CD4-positive, alpha-beta T cell treated with Interferon alpha-2 for 1 hour (primary cell): Measurements from ENCODE around the gene CDA.

Experiments used
- DNase-seq, 2 donors: peaks; one replicate each; pipeline ENCODE4 v3.0.0-alpha.2; 2020 to 2022

CDA gene

DNA sequence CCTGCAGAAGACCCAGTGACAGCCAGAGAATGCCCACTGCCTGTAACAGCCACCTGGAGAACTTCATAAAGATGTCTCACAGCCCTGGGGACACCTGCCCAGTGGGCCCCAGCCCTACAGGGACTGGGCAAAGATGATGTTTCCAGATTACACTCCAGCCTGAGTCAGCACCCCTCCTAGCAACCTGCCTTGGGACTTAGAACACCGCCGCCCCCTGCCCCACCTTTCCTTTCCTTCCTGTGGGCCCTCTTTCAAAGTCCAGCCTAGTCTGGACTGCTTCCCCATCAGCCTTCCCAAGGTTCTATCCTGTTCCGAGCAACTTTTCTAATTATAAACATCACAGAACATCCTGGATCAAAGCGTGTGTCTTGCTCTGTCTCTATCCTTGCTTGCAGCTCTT is 29.7 kb downstream of the CDA start:
- no peak for DNase-seq

DNA sequence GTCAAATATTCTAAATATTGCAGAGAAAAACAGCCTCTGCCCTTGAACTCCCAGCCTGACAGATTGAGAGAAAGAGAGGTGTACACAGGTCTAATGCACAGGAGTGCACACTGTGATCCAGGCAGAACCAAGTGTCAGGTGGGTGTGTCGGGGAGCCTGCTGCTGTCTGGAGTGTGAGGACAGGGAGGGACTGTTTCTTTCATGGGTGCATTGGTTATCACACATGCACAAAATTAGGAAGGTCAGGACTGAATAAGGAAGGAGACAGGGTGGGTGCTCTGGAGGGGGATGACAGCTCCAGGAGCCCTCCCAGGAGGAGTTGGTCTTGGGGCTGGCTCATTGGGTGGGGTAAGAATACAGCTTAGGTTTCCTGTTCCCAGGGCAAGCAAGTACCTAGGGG is 31.1 kb downstream of the CDA start:
- DNase-seq = no peak

DNA sequence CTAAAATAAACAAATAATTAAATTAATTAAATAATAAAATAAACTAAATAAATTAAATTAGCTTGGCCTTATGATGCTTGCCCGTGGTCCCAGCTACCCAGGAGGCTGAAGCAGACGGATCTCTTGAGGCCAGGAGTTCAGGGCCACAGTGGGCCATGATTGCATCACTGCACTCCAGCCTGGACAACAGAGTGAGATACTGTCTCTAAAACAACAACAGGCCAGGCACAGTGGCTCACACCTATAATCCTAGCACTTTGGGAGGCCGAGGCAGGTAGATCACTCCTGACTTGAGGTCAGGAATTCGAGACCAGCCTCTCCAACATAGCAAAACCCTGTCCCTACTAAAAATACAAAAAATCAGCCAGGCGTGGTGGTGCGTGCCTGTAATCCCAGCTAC is 32.1 kb downstream of the CDA start:
- DNase-seq = no peak

DNA sequence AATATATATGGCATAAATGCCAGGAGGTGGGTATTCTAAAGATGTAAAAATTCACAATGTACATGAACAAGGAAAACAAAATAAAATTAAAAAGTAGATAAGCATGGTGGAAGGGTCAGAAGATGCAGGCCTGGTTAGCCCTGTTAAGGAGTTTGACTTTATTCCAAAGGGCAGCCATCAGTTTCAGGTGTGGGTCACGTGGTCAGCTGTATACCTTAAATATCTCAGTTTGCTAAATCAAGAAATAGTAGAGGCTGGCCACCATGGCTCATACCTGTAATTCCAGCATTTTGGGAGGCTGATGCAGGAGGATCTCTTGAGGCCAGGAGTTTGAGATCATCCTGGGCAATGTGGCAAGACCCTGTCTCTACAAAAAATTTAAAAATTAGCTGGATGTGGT is 35.8 kb downstream of the CDA start:
- DNase-seq = no peak

- no peak for DNase-seq
Observed at GRCh38 chr1:20625176-20626097, 36.5 kb downstream of the CDA start.

- no peak for DNase-seq
Observed at GRCh38 chr1:20626098-20626427, 37.2 kb downstream of the CDA start.

GRCh38 chr1:20626524-20626923 is 37.6 kb downstream of the CDA start:
- DNase-seq = no peak

DNA sequence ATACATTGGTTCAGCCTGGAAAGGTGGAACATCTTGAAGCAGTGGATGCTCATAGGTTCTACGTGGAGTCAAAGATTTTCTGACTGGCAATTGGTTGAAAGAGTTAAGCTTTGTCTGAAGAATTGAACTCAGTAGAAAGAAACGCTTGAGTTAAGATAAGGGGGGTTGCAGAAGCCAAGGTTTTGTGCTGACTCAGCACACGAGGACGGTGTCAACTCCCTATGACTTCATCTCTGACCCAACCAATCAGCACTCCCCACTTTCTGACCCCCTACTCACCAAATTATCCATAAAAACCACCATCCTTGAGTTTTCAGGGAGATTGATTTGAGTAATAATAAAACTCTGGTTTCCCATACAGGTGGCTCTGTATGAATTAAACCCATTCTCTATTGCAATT is 41.8 kb downstream of the CDA start:
- DNase-seq = no peak

GRCh38 chr1:20632386-20632785 is 43.5 kb downstream of the CDA start:
- DNase-seq = no peak

DNA sequence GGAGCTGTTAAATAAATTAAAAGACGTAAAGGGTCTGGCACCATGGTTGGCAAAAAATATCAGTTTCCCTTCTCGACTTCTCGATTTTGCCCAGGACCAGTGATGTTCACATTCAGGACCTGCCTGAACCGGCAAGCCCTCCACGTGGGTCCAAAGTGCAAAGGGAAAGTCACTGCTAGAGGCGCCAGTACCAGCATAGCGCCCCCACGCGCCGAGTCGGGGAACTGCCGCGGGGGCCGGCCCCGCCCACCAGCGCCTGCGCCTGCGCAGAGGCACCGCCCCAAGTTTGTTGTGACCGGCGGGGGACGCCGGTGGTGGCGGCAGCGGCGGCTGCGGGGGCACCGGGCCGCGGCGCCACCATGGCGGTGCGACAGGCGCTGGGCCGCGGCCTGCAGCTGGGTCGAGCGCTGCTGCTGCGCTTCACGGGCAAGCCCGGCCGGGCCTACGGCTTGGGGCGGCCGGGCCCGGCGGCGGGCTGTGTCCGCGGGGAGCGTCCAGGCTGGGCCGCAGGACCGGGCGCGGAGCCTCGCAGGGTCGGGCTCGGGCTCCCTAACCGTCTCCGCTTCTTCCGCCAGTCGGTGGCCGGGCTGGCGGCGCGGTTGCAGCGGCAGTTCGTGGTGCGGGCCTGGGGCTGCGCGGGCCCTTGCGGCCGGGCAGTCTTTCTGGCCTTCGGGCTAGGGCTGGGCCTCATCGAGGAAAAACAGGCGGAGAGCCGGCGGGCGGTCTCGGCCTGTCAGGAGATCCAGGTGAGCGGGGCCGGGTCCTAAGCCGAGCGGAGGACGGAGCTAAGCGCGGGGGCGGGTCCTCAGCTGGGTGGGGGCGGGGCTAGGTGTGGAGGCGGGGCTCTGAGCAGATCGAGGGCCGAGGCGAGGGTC is 44.5 kb downstream of the CDA start, which contains the start of gene PINK1:
Gene PINK1, plus strand, starts transcription at position 269 of the 875 bp plus-strand sequence. Its CDS starts 91 bp downstream, at position 360.
- peak; percentile 84 to 92 for DNase-seq

DNA sequence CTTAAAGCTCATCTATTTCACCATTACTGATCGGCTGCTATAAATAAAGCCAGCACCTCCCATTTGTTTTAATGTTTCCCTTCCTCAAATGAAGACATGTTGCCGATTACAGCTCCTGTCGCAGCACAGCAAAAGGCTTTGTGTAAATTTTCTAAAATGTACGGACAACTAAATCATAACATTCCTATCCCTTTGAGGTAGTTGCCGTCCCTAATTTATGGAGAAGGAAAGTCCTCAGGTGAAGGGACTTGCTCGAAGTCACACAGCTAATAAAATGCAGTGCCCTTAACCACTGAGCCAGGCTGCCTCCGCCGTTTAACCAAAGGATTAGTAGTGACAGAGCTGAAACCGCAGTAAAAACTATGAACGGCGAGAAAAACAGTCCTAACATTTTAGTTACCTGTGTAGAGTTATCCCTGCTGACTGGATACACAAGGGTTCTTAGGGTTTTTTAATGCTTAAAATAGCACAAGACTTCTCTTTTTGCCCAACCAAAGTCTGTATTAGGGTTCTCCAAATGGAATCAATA is 45.2 kb downstream of the CDA start:
- no peak for DNase-seq

- peak; percentile 10 to 44 for DNase-seq
Observed at GRCh38 chr1:20634594-20635084, 45.7 kb downstream of the CDA start.

- DNase-seq = no peak
Observed at GRCh38 chr1:20636785-20637347, 48.0 kb downstream of the CDA start.

DNA sequence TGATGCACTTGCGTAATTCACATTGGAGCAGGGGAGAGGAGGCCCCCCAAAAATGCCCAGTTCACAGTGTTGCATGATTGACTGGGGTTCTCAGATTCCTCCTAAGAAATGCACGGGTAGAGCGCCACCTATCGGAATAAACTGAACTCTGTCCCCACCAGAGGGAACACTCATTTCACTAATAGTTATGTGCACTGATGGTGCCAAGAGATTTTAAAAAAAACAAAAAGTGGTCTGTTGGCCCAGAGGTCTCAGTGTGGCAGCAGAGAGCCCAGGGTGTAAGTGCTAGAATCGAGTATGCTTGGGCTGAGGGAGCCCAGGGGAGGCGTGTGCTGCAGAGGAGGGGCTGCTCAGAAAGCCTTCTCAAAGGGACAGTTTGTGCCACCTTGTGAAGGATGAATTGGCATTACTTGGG is 51.3 kb downstream of the CDA start:
- DNase-seq = peak; percentile 45 to 73

- DNase-seq = no peak
Observed at GRCh38 chr1:20641975-20642374, 53.1 kb downstream of the CDA start.

DNA sequence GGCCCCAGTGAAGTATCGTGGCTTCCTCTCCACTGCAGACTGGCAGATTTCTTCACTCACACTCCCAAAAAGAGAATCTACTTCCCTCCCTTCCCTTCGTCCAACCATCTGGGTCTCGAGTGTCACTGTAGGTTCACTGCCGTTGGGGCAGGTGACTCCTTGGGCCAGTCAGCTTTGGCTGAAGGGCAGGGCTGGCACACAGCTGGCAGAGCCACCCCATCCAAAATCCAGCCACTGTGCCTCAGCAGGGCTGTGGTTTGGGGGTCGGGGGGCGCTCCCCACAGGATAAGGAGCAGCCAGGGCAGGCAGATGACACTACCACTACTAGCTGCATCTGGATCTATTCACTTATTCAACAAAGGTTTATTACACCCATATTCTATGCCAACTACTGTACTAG is 54.2 kb downstream of the CDA start:
- DNase-seq = no peak

GRCh38 chr1:20644416-20644815 is 55.5 kb downstream of the CDA start:
- no peak for DNase-seq

- no peak for DNase-seq
Observed at GRCh38 chr1:20645414-20645813, 56.5 kb downstream of the CDA start.

GRCh38 chr1:20648438-20648837 is 59.5 kb downstream of the CDA start:
- DNase-seq = no peak

DNA sequence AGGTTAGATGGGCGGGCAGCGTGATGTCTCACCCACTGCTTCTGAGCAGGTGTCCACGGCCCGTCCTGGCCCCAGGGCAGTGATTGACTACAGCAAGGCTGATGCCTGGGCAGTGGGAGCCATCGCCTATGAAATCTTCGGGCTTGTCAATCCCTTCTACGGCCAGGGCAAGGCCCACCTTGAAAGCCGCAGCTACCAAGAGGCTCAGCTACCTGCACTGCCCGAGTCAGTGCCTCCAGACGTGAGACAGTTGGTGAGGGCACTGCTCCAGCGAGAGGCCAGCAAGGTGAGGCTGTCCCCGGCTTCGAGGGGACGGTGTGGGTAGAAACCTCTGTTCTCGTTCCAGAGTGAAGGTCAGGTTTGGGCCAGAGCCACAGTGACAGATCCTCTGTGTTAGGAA is 60.0 kb downstream of the CDA start:
- DNase-seq = no peak

DNA sequence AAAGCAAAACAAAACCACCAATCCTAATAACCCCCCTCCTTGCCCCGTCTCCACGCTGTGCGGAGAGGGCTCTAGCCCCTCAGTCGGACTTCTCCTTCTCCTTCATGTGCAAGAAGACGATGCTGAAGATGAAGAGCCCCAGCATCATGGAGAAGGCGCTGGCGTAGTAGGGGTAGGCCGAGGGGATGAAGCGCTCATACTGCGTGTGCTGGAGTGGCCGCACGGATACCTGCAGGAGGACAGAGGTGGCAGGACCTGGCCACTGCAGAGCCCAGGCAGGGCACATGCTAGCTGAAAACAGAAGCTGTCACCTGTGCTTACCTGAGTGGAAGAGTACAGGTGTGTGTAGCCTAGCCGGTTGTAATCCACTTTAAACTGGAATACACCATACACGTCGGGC is 63.4 kb downstream of the CDA start:
- DNase-seq = no peak

GRCh38 chr1:20654104-20654690 is 65.3 kb downstream of the CDA start:
- DNase-seq = no peak

- no peak for DNase-seq
Observed at GRCh38 chr1:20657024-20657423, 68.1 kb downstream of the CDA start.
